BJ (cell line): ENCODE results near the gene USP36. TPM values are rescaled to one million over a fixed set of nuclear protein-coding genes. Genes with fewer than 3 reads are reported as not detected.
A peak's percentile ranks its signal among the peaks of the same experiment; 100 is the strongest.

ENCODE experiments used
- CTCF ChIA-PET: fragments of 350-600 bp; formaldehyde crosslinking; extraction: SDS; loops from one replicate; lab custom pipeline; 2021; ENCODE audit warnings: antibody characterized with exemption, inconsistent platforms; lab: Yijun Ruan, JAX
- POLR2A ChIA-PET: fragments of 300-600 bp; sonication (Branson Sonifier 250); formaldehyde crosslinking; extraction: SDS; loops from one replicate; lab custom pipeline; 2021; ENCODE audit warnings: antibody characterized with exemption; lab: Charles Lee
- DNase-seq: peaks from one replicate; pipeline ENCODE4 v3.0.0-alpha.2; 2011; ENCODE audit warnings: low read depth
- H3K27me3 ChIP-seq: 2 replicates; pipeline ENCODE4 v1.6.0; 2011; ENCODE audit warnings: low read length; ENCODE audit not compliant: control insufficient read depth, insufficient read depth
- H3K36me3 ChIP-seq: 2 replicates; pipeline ENCODE4 v1.5.1; 2011; ENCODE audit warnings: low read length; ENCODE audit not compliant: control insufficient read depth, insufficient read depth
- H3K4me3 ChIP-seq: 2 replicates; pipeline ENCODE4 v1.5.1; 2011; ENCODE audit warnings: low read depth, mild to moderate bottlenecking, control low read depth, low read length
- polyA plus RNA-seq: library from polyadenylated mRNA; depleted of rRNA; stranded (reverse); fragments of >200 nt; gene quantifications from 2 replicates; pipeline ENCODE4 v1.2.3, GENCODE V29; 2011
- TF ChIP-seq, protein P1 (sequence below): IDR thresholded peaks from 2 replicates; pipeline ENCODE4 v1.5.1; 2011; ENCODE audit warnings: low read depth, mild to moderate bottlenecking, control low read depth, inconsistent platforms, low read length, moderate library complexity; ENCODE audit not compliant: insufficient read depth

USP36 gene
- polyA plus RNA-seq, 1 experiment, result 22.1 TPM

DNA sequence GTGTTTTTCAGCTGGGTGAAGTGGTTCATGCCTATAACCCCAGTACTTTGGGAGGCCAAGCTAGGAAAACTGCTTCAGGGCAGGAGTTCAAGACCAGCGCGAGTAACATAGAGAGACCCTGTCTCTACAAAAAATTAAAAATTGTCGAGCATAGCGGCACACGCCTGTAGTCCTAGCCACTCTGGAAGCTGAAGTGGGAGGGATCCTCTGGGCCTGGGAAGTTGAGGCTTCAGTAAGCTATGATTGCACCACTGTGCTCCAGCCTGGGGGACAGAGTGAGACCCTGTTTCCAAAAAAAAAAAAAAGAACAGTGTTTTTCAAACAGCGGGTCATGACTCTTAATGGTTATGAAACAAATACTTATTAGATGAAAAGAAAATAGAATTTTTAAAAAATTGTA, 56.3 kb downstream of the USP36 start:
- Histone ChIP-seq H3K4me3 (no peak overlapping the region), H3K36me3 (no peaks in the 10 kb centered on the region), H3K27me3 (no peaks in the 10 kb centered on the region)
- CTCF ChIA-PET, result no interaction called here
- POLR2A ChIA-PET, result no interaction called here
- TF ChIP-seq, protein P1, sequence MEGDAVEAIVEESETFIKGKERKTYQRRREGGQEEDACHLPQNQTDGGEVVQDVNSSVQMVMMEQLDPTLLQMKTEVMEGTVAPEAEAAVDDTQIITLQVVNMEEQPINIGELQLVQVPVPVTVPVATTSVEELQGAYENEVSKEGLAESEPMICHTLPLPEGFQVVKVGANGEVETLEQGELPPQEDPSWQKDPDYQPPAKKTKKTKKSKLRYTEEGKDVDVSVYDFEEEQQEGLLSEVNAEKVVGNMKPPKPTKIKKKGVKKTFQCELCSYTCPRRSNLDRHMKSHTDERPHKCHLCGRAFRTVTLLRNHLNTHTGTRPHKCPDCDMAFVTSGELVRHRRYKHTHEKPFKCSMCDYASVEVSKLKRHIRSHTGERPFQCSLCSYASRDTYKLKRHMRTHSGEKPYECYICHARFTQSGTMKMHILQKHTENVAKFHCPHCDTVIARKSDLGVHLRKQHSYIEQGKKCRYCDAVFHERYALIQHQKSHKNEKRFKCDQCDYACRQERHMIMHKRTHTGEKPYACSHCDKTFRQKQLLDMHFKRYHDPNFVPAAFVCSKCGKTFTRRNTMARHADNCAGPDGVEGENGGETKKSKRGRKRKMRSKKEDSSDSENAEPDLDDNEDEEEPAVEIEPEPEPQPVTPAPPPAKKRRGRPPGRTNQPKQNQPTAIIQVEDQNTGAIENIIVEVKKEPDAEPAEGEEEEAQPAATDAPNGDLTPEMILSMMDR, result no peak
- no peak for DNase-seq

DNA sequence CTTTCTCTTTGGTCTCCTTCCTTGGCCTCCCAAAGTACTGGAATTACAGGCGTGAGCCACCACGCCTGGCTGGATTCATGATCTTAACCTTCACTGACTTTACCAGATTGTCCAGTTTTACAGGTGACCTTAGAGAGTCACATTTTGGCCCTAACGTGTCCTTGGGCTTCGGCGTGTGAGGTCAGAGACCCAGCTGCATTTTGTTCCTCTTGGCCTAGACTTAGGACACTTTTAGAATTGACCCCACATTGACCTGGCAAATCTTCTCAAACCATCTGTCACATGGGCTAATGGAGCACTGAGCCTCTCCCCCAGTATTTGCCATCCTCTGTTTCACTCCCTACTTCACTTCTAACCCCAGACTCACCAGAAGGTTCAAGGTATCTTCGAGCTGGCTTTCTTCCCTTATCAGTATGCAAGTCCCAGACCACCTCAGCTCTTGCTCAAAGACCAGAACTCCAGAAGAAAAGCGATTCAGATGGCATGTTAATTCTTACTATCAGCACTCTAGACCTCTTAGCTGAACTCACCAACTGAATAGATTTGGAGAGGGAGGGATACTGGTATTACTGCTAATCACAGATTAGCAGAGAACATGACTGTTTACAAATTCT, 56.8 kb downstream of the USP36 start:
- ChIA-PET CTCF (no interaction called here), POLR2A (no interaction called here)
- TF ChIP-seq, protein P1, result no peak

DNA sequence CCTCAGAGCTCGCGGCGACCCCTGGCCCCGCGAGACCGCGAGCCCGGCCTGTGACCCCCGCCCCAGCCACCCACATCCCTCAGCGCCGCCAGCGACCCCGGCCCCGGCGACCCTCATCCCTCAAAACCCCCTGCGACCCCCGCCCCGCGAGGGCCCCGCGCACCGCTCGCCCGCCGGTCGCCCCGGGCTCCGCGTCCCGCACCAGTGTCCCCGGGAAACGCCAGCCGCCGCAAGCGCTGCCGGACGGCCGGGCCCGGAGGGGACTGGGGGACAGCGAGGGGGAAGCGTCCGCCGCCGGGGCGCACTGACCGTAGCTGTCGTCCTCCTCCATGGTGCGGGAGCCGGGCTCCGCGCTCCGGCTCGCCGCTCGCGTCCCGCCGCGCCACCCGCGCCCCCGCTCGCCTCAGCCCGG, 58.7 kb downstream of the USP36 start, which contains the start of gene CYTH1:
CYTH1 (minus strand) TSS at position 381 of the 412 bp plus-strand sequence; CDS start at position 331, 50 bp downstream.
- POLR2A ChIA-PET, result no interaction called here
- CTCF ChIA-PET, result interaction anchor here (1.3 kb wide), 1 partner anchor 22 kb away, joined by 3 read pairs; no protein-coding TSS in a partner anchor
- no peak for DNase-seq
- H3K36me3 ChIP-seq, result no peaks in the 10 kb centered on the region
- H3K4me3 ChIP-seq, result peak within 1 kb of the TSS; percentile 91
- H3K27me3 ChIP-seq, result no peaks in the 10 kb centered on the region
- TF ChIP-seq, protein P1, result no peak

More for the DNA sequence above, 56.8 kb downstream of the USP36 start:
- no peaks in the 10 kb centered on the region for H3K36me3 ChIP-seq
- no peak overlapping the region for H3K4me3 ChIP-seq
- no peak for DNase-seq
- H3K27me3 ChIP-seq, result no peaks in the 10 kb centered on the region

DNA sequence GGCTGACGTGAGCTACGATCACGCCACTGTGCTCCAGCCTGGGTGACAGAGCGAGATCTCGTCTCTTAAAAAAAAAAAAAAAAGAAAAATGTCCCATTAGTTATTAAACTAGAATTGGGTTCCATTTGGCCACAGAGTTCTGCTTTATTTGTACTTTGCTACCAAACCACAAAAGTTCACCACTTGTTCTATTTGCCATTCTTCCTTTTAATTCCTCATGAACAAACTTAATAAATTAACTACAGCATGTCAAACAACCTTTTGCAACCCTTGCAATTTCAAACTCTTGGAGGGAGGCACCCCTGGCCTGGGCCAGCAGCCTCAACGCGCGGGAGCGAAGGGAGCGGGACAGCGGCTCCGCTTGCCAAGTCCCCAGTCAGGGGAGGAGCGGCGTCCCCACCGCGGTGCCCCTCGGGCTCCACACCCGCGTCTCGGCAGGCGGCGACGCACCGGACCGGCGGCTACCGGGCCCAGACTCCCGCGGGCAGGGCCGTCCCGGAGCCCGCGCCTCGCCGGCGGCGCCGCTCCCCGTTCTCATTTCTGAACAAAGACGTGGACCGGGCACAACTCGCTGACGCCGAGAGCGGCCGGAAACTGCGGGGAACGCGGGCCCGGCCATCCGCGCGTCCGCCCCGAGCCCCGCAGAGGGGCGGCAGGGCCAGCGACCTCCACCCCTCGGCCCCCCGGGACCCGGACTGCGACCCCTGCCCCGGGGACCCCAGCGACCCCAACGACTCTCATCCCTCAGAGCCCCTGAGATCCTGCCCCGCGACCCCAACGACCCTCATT, 59.3 kb downstream of the USP36 start:
- no peaks in the 10 kb centered on the region for H3K27me3 ChIP-seq
- CTCF ChIA-PET, result interaction anchor here (1.3 kb wide), 1 partner anchor 22 kb away, joined by 3 read pairs; no protein-coding TSS in a partner anchor
- no peak for DNase-seq
- TF ChIP-seq, protein P1, result no peak
- H3K36me3 ChIP-seq, result no peaks in the 10 kb centered on the region
- POLR2A ChIA-PET, result no interaction called here
- peak overlapping the region; percentile 91 for H3K4me3 ChIP-seq

DNA sequence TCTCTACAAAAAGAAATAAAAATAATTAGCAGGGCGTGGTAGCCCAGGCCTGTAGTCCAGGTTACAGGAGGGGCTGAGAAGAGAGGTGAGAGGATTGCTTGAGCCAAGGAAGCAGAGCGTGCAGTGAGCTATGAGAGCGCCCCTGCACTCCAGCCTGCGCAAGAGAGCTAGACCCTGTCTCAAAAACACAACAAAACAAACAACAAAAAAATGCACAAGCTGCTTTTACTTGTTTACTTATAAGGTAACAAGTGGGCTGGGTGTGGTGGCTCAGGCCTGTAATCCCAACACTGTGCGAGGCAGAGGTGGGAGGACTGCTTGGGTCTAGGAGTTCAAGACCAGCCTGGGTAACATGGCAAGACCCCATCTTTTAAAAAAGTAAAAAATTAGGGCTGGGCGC, 60.3 kb downstream of the USP36 start:
- no peak for DNase-seq
- H3K4me3 ChIP-seq, result no peak overlapping the region
- H3K36me3 ChIP-seq, result no peaks in the 10 kb centered on the region
- POLR2A ChIA-PET, result no interaction called here
- CTCF ChIA-PET, result no interaction called here
- no peaks in the 10 kb centered on the region for H3K27me3 ChIP-seq
- TF ChIP-seq, protein P1, result no peak
